Measurements from ENCODE around the gene EDDM3A.

GRCh38 chr14:20726531-20726930, 19.2 kb upstream of the EDDM3A start:
- TF ChIP-seq, protein P1, sequence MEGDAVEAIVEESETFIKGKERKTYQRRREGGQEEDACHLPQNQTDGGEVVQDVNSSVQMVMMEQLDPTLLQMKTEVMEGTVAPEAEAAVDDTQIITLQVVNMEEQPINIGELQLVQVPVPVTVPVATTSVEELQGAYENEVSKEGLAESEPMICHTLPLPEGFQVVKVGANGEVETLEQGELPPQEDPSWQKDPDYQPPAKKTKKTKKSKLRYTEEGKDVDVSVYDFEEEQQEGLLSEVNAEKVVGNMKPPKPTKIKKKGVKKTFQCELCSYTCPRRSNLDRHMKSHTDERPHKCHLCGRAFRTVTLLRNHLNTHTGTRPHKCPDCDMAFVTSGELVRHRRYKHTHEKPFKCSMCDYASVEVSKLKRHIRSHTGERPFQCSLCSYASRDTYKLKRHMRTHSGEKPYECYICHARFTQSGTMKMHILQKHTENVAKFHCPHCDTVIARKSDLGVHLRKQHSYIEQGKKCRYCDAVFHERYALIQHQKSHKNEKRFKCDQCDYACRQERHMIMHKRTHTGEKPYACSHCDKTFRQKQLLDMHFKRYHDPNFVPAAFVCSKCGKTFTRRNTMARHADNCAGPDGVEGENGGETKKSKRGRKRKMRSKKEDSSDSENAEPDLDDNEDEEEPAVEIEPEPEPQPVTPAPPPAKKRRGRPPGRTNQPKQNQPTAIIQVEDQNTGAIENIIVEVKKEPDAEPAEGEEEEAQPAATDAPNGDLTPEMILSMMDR (IDR thresholded peaks at IDR 0.05; ENCODE audit: insufficient read depth, low read length), result no peak
- TF ChIP-seq POLR2AphosphoS5 (IDR thresholded peaks at IDR 0.05; ENCODE audit: low read depth) (no peak), GABPA (IDR thresholded peaks at IDR 0.05; ENCODE audit: low read depth) (no peak), SPI1 (IDR thresholded peaks at IDR 0.05; ENCODE audit: borderline replicate concordance, low read depth) (no peak)
